ENCODE measurements around the gene AGPS.
"Not testable (repeated sequence)": the region's sequence is repeated elsewhere in the genome, so short reads cannot be mapped to it uniquely, and the experiment has no call there.

Gene AGPS

GRCh38 chr2:177392373-177393202 is at the start of gene AGPS:
Gene AGPS, plus strand, starts transcription at chr2:177392773. Its CDS starts 17 bp downstream, at chr2:177392790.
- no peak for FAIRE-seq

- no peak for FAIRE-seq
Measured at GRCh38 chr2:177343773-177344172, 48.8 kb upstream of the AGPS start.

GRCh38 chr2:177344316-177344715 is 48.3 kb upstream of the AGPS start:
- no peak for FAIRE-seq

GRCh38 chr2:177346192-177346591 is 46.4 kb upstream of the AGPS start:
- no peak for FAIRE-seq

GRCh38 chr2:177347570-177347969 is 45.0 kb upstream of the AGPS start:
- FAIRE-seq, result no peak

GRCh38 chr2:177348118-177348654 is 44.4 kb upstream of the AGPS start:
- no peak for FAIRE-seq

GRCh38 chr2:177348733-177349693 is 43.6 kb upstream of the AGPS start:
- no peak for FAIRE-seq

GRCh38 chr2:177350624-177351023 is 41.9 kb upstream of the AGPS start:
- FAIRE-seq, result not testable (repeated sequence)

GRCh38 chr2:177351121-177351520 is 41.5 kb upstream of the AGPS start:
- FAIRE-seq, result not testable (repeated sequence)

- no peak for FAIRE-seq
Measured at GRCh38 chr2:177352441-177353186, 40.0 kb upstream of the AGPS start.

GRCh38 chr2:177353187-177353478 is 39.4 kb upstream of the AGPS start:
- no peak for FAIRE-seq

- FAIRE-seq, result not testable (repeated sequence)
Measured at GRCh38 chr2:177354541-177354940, 38.0 kb upstream of the AGPS start.

GRCh38 chr2:177355874-177356273 is 36.7 kb upstream of the AGPS start:
- no peak for FAIRE-seq

GRCh38 chr2:177359836-177360595 is 32.6 kb upstream of the AGPS start:
- no peak for FAIRE-seq

- FAIRE-seq, result no peak
Measured at GRCh38 chr2:177362499-177362898, 30.1 kb upstream of the AGPS start.

- FAIRE-seq, result no peak
Measured at GRCh38 chr2:177363332-177363731, 29.2 kb upstream of the AGPS start.

GRCh38 chr2:177365764-177366163 is 26.8 kb upstream of the AGPS start:
- FAIRE-seq, result not testable (repeated sequence)

GRCh38 chr2:177368023-177368422 is 24.6 kb upstream of the AGPS start:
- not testable (repeated sequence) for FAIRE-seq

GRCh38 chr2:177379354-177379753 is 13.2 kb upstream of the AGPS start:
- no peak for FAIRE-seq

- no peak for FAIRE-seq
Measured at GRCh38 chr2:177380181-177380580, 12.4 kb upstream of the AGPS start.

- no peak for FAIRE-seq
Measured at GRCh38 chr2:177383935-177384334, 8.6 kb upstream of the AGPS start.

GRCh38 chr2:177385151-177385550 is 7.4 kb upstream of the AGPS start:
- FAIRE-seq, result no peak

Data from G401.6 (cell line).